ENCODE results near the gene USP13.

USP13 gene

DNA sequence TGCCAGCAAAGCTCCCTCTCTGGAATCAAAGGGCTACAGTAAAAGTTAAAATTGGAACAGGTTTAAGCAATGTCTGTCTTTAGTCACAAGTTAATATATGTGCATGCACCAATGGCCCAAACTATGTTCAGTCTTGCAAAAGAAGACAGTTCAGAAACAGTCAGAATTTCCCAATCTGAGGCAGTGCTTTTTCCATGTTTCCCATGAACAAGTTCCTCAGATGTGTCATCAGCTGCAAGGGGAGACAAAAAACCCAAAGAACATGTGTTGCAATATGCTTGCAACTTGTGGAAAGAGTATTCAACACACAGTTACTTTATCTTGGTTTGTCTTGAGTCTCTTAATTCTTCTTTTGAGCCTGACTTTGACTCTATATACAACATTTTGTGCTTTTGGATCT lies 148.4 kb downstream of the USP13 start:
- no peaks in the 10 kb centered on the region for H3K27me3 ChIP-seq (ENCODE audit: insufficient read depth, poor library complexity, severe bottlenecking)
- peaks cover 12% of the 10 kb centered on the region for H3K4me1 ChIP-seq (ENCODE audit: insufficient read depth, poor library complexity, severe bottlenecking)
- DNase-seq (ENCODE audit: low spot score) (no peak), ATAC-seq (ENCODE audit: low read depth) (peak; percentile 89)
- TF ChIP-seq, protein P1, sequence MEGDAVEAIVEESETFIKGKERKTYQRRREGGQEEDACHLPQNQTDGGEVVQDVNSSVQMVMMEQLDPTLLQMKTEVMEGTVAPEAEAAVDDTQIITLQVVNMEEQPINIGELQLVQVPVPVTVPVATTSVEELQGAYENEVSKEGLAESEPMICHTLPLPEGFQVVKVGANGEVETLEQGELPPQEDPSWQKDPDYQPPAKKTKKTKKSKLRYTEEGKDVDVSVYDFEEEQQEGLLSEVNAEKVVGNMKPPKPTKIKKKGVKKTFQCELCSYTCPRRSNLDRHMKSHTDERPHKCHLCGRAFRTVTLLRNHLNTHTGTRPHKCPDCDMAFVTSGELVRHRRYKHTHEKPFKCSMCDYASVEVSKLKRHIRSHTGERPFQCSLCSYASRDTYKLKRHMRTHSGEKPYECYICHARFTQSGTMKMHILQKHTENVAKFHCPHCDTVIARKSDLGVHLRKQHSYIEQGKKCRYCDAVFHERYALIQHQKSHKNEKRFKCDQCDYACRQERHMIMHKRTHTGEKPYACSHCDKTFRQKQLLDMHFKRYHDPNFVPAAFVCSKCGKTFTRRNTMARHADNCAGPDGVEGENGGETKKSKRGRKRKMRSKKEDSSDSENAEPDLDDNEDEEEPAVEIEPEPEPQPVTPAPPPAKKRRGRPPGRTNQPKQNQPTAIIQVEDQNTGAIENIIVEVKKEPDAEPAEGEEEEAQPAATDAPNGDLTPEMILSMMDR (IDR thresholded peaks at IDR 0.05; ENCODE audit: poor library complexity, severe bottlenecking), result no peak
- H3K27ac ChIP-seq (ENCODE audit: poor library complexity, severe bottlenecking), result no peak overlapping the region
- no peaks in the 10 kb centered on the region for H3K36me3 ChIP-seq (ENCODE audit: low read depth)
- H3K4me3 ChIP-seq (ENCODE audit: severe bottlenecking), result no peak overlapping the region
- H3K9me3 ChIP-seq (ENCODE audit: severe bottlenecking), result no peaks in the 10 kb centered on the region

DNA sequence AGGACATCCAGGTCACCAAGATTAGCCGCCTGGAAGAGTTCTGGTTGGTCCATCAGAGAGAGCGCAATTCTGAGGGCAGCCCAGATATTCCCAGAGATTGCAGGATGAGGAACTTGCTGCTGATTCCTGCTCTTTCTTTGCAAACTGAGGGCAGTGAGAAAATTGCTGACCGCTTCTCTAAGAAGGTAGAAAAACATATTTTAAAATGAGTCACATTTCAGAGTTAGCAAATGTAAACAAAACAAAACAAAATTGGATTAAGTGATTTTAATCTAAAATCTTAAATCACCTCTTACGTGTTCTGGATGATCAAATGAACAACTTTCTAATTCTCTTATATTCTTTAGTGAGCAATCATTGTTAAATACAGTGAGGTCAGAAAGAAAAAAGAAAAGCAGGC lies 149.0 kb downstream of the USP13 start:
- Histone ChIP-seq H3K4me1 (ENCODE audit: insufficient read depth, poor library complexity, severe bottlenecking) (peaks cover 16% of the 10 kb centered on the region), H3K9me3 (ENCODE audit: severe bottlenecking) (no peaks in the 10 kb centered on the region), H3K27ac (ENCODE audit: poor library complexity, severe bottlenecking) (no peak overlapping the region), H3K27me3 (ENCODE audit: insufficient read depth, poor library complexity, severe bottlenecking) (no peaks in the 10 kb centered on the region), H3K4me3 (ENCODE audit: severe bottlenecking) (no peak overlapping the region), H3K36me3 (ENCODE audit: low read depth) (no peaks in the 10 kb centered on the region)
- no peak for ATAC-seq (ENCODE audit: low read depth)
- TF ChIP-seq, protein P1 (IDR thresholded peaks at IDR 0.05; ENCODE audit: poor library complexity, severe bottlenecking), result no peak
- no peak for DNase-seq (ENCODE audit: low spot score)

DNA sequence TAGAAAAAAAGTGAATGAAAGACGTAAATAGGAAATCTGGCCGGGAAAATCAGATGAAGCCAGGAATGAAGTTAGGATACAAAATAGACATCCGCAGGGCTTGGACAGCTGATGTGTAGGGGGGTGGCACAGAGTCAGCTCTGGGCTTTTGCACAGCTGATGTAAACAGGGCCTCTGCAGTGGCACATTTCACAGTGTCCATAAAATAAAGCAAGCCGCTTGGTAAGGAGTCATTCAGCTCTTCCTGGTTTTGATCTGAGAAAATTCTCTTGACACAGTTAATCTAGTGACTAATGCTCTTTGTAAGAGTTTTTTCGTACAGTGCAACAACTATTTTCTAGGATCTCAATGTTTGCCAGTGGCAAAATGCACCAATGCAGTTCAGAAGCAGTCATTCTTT lies 153.3 kb downstream of the USP13 start:
- no peak overlapping the region for H3K4me3 ChIP-seq (ENCODE audit: severe bottlenecking)
- no peak for DNase-seq (ENCODE audit: low spot score)
- TF ChIP-seq, protein P1 (IDR thresholded peaks at IDR 0.05; ENCODE audit: poor library complexity, severe bottlenecking), result no peak
- peaks cover 17% of the 10 kb centered on the region for H3K4me1 ChIP-seq (ENCODE audit: insufficient read depth, poor library complexity, severe bottlenecking)
- ATAC-seq (ENCODE audit: low read depth), result peak; percentile 54
- no peaks in the 10 kb centered on the region for H3K27me3 ChIP-seq (ENCODE audit: insufficient read depth, poor library complexity, severe bottlenecking)
- no peak overlapping the region for H3K27ac ChIP-seq (ENCODE audit: poor library complexity, severe bottlenecking)
- no peaks in the 10 kb centered on the region for H3K9me3 ChIP-seq (ENCODE audit: severe bottlenecking)
- no peaks in the 10 kb centered on the region for H3K36me3 ChIP-seq (ENCODE audit: low read depth)

DNA sequence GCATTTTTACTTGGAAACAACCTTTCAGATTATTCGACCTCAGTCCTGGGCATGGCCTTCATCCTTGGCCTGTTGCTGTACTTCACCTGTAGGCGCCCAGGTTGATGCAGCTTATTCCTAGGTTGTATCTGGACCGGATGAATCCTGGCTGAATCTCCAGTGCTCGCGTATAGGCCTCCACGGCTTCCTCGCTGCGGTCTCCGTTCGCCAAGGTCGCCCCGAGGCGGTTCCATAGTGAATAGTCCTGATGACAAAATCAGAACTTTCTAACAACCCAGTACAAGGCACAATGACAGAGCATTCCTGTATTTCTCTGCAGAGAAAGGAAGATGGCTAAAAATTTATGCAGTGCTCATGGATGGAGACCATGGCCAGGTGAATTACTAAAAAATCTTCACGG lies 154.7 kb downstream of the USP13 start:
- ATAC-seq (ENCODE audit: low read depth), result no peak
- peaks cover 20% of the 10 kb centered on the region for H3K4me1 ChIP-seq (ENCODE audit: insufficient read depth, poor library complexity, severe bottlenecking)
- no peaks in the 10 kb centered on the region for H3K36me3 ChIP-seq (ENCODE audit: low read depth)
- TF ChIP-seq, protein P1 (IDR thresholded peaks at IDR 0.05; ENCODE audit: poor library complexity, severe bottlenecking), result no peak
- no peak overlapping the region for H3K27ac ChIP-seq (ENCODE audit: poor library complexity, severe bottlenecking)
- H3K27me3 ChIP-seq (ENCODE audit: insufficient read depth, poor library complexity, severe bottlenecking), result no peaks in the 10 kb centered on the region
- H3K4me3 ChIP-seq (ENCODE audit: severe bottlenecking), result no peak overlapping the region
- no peaks in the 10 kb centered on the region for H3K9me3 ChIP-seq (ENCODE audit: severe bottlenecking)
- DNase-seq (ENCODE audit: low spot score), result no peak

DNA sequence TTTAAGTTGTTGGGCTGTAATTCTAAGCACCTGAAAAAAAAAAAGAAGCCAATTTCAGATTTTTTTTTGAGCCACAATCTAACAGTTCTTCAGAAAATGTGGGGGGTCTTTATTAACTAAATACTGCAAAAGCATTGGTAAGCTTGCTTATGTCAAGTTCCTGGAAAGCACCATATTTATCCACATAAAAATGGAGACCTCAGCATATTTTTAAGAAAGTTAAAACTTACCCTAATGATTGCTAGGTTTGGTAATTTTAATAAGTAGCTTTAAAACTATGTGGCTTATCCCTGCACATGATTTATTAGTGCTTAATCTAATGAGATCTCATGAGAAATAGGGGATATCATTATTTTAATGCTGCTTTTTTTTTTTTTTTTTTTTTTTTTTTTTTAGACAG lies 156.8 kb downstream of the USP13 start:
- Histone ChIP-seq H3K36me3 (ENCODE audit: low read depth) (no peaks in the 10 kb centered on the region), H3K4me1 (ENCODE audit: insufficient read depth, poor library complexity, severe bottlenecking) (peaks cover 20% of the 10 kb centered on the region), H3K27ac (ENCODE audit: poor library complexity, severe bottlenecking) (no peak overlapping the region), H3K27me3 (ENCODE audit: insufficient read depth, poor library complexity, severe bottlenecking) (no peaks in the 10 kb centered on the region), H3K9me3 (ENCODE audit: severe bottlenecking) (no peaks in the 10 kb centered on the region), H3K4me3 (ENCODE audit: severe bottlenecking) (no peak overlapping the region)
- DNase-seq (ENCODE audit: low spot score) (no peak), ATAC-seq (ENCODE audit: low read depth) (no peak)
- TF ChIP-seq, protein P1 (IDR thresholded peaks at IDR 0.05; ENCODE audit: poor library complexity, severe bottlenecking), result no peak
